Astrocyte of the hippocampus (primary cell): ENCODE measurements around the gene TEX29.

ENCODE experiments used
- DNase-seq: peaks from one replicate; pipeline ENCODE4 v3.0.0; 2011; ENCODE audit warnings: low read depth, low spot score

TEX29 gene

GRCh38 chr13:111322001-111322915, 1.8 kb downstream of the TEX29 start:
- no peak for DNase-seq

DNA sequence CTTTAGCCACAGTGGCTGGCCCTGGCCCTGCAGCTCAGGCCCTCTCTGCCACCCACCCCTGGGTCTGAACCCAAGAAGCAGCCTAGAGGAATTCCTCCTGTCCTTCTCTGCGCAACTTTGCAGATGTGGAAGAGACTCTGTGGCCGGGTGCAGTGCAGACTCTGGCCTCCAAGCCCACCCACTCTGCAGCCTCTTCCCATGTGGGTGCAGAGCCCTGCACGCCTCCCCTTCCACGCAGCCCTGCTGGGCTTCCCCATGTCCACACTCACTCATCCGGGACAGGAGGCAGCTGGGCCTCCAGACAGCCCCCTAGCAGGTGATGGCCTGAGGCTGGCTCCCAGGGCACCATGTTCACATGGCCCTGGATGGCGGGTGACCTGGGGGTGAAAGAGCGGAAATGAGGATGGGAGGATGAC, 2.5 kb downstream of the TEX29 start:
- no peak for DNase-seq

GRCh38 chr13:111323549-111323948, 3.1 kb downstream of the TEX29 start:
- no peak for DNase-seq

GRCh38 chr13:111323950-111324651, 3.7 kb downstream of the TEX29 start:
- no peak for DNase-seq

GRCh38 chr13:111324736-111325135, 4.3 kb downstream of the TEX29 start:
- DNase-seq = no peak

GRCh38 chr13:111325146-111325890, 4.9 kb downstream of the TEX29 start:
- no peak for DNase-seq

DNA sequence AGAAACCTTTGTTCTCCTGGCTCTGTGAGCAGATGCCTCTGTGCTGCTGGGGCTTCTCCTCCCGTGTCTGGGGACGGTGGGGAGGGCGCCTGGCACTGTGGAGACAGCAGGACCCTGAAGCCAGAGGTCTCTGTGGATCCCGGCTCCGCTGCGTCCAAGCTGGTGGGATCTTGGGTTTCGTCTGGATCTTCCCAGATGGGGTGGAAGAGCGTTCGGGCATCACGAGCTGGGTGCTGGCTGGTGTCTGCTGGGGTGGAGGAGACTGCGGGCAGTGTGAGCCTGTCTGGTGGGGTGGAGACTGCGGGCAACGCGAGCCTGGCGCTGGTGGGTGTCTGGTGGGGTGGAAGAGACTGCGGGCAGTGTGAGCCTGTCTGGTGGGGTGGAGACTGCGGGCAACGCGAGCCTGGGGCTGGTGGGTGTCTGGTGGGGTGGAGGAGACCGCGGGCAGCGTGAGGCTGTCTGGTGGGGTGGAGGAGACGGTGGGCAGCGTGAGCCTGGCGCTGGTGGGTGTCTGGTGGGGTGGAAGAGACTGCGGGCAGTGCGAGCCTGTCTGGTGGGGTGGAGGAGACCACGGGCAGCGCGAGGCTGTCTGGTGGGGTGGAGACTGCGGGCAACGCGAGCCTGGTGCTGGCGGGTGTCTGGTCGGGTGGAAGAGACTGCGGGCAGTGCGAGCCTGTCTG, 5.6 kb downstream of the TEX29 start:
- DNase-seq = no peak

DNA sequence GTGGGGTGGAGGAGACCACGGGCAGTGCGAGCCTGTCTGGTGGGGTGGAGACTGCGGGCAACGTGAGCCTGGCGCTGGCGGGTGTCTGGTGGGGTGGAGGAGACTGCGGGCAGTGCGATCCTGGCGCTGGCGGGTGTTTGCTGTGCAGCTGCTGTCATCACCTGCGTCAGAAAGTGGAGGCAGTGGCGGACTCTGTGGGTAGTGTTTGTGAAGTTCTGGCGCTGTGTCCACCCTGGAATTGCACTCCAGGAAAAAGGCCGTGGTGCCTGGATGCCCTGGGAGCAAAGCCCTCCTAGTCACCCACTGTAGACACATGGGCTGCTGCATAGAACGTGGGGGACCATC, 6.2 kb downstream of the TEX29 start:
- no peak for DNase-seq

DNA sequence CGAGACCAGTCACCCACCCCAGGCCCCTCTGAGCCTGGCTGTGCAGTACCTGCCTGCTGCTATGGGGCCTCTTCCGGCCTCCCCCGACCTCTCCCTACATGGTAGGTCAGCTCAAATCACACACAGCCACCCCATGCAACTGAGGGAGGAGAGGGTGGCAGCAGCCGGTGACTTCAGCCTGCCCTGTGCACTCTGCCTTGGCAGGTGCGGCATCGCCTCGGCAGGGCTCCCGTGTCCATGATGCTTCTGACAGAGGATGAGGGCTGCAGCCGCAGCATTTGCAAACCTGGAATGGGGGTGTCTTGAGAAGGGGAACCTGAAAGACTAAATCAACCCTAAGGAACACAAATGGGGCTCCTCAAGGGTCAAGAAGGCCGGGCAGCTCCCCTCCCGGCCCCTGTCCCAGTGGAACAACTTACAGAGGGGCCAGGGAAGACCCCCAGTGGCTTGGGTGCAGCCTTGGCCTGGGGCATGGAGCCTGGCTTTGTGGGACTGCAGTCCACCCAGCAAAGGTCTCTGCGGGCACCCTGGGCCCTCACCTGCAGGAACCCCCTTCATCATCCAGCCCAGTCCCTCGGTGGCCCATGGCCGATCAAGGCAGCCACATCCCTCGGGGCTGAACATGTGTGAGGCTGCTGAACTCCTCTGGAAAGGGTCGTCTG, 6.7 kb downstream of the TEX29 start:
- DNase-seq = no peak

DNA sequence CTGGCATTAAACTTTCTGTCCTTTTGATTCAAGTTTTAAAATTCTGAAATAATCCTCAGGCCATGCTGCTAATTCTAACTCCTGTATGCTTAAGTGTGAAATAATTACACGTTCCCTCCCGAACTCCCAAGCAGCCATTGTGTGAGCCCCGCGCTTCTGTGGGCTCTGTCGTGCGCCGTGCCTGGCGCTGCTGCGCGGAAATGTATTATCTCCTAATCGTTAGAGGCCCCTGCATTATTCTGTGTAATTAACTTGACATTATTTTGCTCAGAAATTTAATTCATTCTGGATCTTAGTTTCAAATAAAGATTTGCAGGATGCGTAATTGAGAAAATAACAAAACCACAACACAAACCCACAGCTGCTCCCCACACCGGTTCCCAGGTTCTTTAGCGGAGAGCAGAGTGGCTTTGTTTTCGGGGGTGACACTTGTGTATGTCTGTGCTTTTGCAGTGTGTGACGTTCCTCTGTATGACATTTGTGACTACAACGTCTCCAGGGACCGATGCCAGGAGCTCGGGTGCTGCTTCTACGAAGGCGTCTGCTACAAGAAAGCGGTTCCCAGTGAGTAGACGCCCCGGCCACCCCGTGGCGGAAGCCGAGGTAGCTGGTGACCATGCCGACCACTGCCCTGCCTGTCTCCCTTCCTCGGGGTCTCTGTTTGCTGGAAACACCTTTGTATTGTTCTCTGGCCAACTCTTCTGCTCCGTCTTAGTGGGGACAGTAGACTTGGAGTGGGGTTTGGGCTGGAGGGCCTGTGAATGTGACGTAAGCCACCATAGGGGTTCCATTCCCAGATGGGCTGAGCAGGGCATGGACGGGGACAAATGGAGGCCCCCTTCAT, 7.5 kb downstream of the TEX29 start:
- no peak for DNase-seq

GRCh38 chr13:111328574-111329410, 8.3 kb downstream of the TEX29 start:
- DNase-seq = no peak

DNA sequence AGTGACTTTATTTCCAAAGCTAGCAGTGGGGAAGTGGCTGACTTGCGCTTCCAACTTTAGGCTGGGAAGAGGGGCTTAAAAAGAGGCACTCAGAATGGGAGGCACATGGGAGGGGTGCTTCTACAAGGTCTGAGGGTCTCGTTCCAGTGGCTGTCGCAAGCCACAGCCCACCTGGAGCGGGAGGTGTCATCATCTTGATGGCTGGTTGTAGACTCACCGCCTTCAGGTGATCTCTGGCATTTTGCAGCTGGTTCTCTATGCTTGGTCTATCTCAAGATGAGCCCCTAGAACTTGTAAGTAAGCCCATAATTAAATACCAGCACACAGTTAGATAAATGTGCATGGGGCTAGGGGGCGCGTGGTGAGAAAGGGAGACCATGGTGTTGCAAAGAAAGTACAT, 9.2 kb downstream of the TEX29 start:
- DNase-seq = no peak

GRCh38 chr13:111330066-111330610, 9.7 kb downstream of the TEX29 start:
- DNase-seq = no peak

DNA sequence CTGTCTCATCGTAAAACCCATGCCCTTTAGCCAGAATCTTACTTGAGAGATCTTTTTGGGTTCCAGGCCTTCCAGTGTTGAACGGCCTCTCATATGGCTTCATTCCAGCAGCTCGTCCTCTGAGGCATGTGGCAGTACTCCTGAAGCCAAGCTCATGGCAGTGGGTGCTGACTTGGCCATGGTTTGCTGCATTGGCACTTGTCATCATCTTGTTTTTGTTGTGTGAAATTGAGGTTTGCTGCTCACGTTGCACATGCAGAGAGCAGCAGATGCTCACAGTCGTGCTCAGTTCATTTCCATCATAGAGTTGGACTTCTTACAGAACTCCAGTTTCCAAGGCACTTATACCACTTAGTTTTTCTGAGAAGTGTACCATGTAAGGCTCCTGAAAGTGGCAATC, 14.9 kb downstream of the TEX29 start:
- no peak for DNase-seq

DNA sequence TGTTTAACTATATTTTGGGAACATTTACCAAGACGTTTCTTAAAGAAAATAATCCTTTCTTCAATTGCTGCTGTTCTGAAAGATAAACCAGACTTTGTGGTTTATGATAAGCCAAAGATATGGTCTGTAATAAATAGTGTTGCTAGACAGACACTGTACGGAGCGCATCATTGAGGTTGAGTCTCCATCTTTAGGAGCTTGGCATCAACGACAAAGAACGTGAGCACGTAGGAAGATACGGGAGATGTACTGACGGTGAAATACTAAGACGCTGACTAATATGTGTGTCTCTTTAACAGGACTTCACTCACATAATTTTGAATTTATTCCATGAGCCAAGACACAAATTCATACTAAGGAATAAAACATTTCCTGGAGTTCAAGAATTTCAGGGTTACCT, 16.2 kb downstream of the TEX29 start:
- no peak for DNase-seq

DNA sequence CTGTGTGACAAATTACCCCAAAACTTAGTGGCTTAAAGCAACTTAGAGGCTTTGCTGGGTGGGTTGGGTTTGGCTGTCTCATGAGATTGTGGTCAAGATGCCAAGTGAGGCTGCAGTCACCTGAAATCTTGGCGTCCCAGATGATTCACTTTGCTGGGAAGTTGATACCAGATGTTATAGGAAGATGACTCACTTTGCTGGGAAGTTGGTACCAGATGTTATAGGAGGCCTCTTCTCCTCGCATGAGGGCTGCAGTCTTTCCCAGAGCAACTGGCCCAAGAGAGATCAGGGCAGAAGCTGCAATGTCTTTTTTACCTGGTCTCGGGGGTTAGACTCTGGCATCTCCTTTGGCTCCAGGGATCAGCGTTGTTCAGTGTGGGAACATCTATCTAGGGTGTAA, 16.8 kb downstream of the TEX29 start:
- peak; percentile 28 for DNase-seq

DNA sequence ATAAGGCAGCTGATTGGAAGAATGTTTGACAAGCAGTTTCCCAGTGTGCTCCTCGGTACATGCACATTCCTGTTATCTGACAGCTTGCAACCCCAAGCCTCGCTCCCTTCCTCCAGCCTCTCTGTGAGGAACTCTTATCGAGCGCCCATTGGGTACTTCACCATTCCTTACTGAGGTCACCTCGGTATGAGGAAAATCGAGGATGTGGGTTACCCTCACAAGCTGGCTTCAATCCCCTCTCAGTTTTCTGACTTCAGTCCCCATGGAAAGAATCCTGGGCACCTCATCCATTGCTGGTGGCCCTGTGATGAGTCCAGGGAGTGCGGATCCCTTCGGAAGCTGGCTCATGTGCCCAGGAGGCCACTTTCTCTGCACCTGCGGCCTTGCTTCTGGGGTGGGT, 17.3 kb downstream of the TEX29 start:
- DNase-seq = no peak

DNA sequence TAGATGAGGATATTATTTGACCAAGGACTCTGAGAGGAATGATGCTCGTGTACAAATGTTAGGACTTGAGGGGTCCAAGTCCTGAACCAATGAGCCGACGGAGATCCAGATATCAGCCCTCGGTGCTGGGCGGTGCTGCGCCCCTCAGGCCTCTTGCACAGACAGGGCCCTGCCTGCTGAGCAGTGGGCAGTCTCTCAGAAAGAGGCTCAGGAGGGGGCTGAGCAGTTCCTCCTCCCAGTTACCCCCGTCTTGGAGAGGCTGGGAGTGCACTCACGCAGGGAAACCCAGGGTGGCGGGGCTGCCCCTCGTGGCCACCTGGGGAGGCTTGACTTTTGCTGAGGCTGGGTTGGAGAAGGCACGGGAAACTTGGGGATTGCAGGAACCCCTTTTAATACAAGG, 18.4 kb downstream of the TEX29 start:
- DNase-seq = no peak
